Mesendoderm (in vitro differentiated cells): ENCODE measurements around the gene CKAP2L.

Experiments used
- DNase-seq: peaks from one replicate; pipeline ENCODE4 v3.0.0; 2013
- H2AK5ac ChIP-seq: 2 replicates; pipeline ENCODE4 v1.6.1; 2013; ENCODE audit warnings: low read length, inconsistent platforms
- H2BK120ac ChIP-seq: 2 replicates; pipeline ENCODE4 v1.6.1; 2013; ENCODE audit warnings: low read depth, mild to moderate bottlenecking, low read length, moderate library complexity, mixed read lengths
- H2BK15ac ChIP-seq: replicated peaks from 2 replicates; pipeline ENCODE4 v1.6.1; 2013; ENCODE audit warnings: low read depth, mild to moderate bottlenecking, moderate library complexity
- H2BK5ac ChIP-seq: 2 replicates; pipeline ENCODE4 v1.6.1; 2013; ENCODE audit warnings: low read length, inconsistent platforms
- H3K18ac ChIP-seq: 2 replicates; pipeline ENCODE4 v1.6.1; 2013; ENCODE audit warnings: mild to moderate bottlenecking, low read length, mixed read lengths
- H3K23ac ChIP-seq: one replicate; pipeline ENCODE4 v1.6.1; 2013; ENCODE audit warnings: low read length
- H3K27ac ChIP-seq: 2 replicates; pipeline ENCODE4 v1.5.1; 2013; ENCODE audit warnings: low read depth, mild to moderate bottlenecking, inconsistent platforms, low read length, moderate library complexity
- H3K27me3 ChIP-seq: 2 replicates; pipeline ENCODE4 v1.6.1; 2013; ENCODE audit warnings: low read length, control low read depth, mild to moderate bottlenecking, inconsistent platforms; ENCODE audit not compliant: insufficient read depth, poor library complexity
- H3K36me3 ChIP-seq: 2 replicates; pipeline ENCODE4 v1.6.1; 2013; ENCODE audit warnings: low read length, inconsistent platforms; ENCODE audit not compliant: control insufficient read depth, insufficient read depth
- H3K4ac ChIP-seq: one replicate; pipeline ENCODE4 v1.6.1; 2013; ENCODE audit warnings: low read depth, mild to moderate bottlenecking, low read length, moderate library complexity
- H3K4me1 ChIP-seq: 2 replicates; pipeline ENCODE4 v1.6.1; 2013; ENCODE audit warnings: low read depth, low read length, inconsistent platforms; ENCODE audit not compliant: control insufficient read depth
- H3K4me2 ChIP-seq: 2 replicates; pipeline ENCODE4 v1.6.1; 2013; ENCODE audit warnings: low read length
- H3K4me3 ChIP-seq: 2 replicates; pipeline ENCODE4 v1.5.1; 2013; ENCODE audit warnings: mild to moderate bottlenecking, low read length
- H3K56ac ChIP-seq: one replicate; pipeline ENCODE4 v1.6.1; 2013; ENCODE audit warnings: low read length
- H3K79me1 ChIP-seq: 2 replicates; pipeline ENCODE4 v1.6.1; 2013; ENCODE audit warnings: low read length, inconsistent platforms
- H3K79me2 ChIP-seq: 2 replicates; pipeline ENCODE4 v1.6.1; 2013; ENCODE audit warnings: mild to moderate bottlenecking, low read length; ENCODE audit not compliant: control insufficient read depth, insufficient read depth
- H3K9ac ChIP-seq: 2 replicates; pipeline ENCODE4 v1.6.1; 2013; ENCODE audit warnings: low read length, inconsistent platforms
- H4K5ac ChIP-seq: one replicate; pipeline ENCODE4 v1.6.1; 2013; ENCODE audit warnings: low read length
- H4K8ac ChIP-seq: one replicate; pipeline ENCODE4 v1.6.1; 2013; ENCODE audit warnings: low read depth, mild to moderate bottlenecking, control low read depth, low read length, moderate library complexity
- WGBS: extraction: QIAGEN DNeasy Blood & Tissue Kit; methylation state at CpG from one replicate; pipeline ENCODE4 v1.1.7; 2013; ENCODE audit warnings: low lambda C conversion rate, missing lambda C conversion rate; ENCODE audit not compliant: insufficient coverage; ENCODE audit errors: extremely low coverage; 5-methylcytosine and 5-hydroxymethylcytosine counted together

The CKAP2L gene

DNA sequence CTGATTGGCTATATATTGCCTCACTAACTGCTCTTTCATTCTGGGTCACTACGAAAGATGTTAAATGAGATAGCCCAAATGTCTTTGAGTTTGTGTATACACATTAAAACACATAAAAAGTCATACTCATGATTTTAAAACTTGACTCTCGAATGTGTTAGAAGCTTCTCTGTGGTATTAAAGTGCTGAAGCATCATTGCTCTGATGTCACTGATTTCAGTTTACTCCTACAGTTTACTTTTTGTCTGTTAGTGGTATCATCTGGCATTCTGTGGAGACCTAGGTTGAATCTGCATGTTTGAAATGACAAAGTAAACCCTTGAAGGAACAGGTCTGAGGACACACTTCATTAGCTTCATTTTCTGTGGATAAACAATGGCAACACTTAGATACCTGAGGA is 32.9 kb downstream of the CKAP2L start:
- Histone ChIP-seq H3K27me3 (no peaks in the 10 kb centered on the region), H3K36me3 (no peaks in the 10 kb centered on the region), H2BK120ac (no peak overlapping the region), H3K79me1 (no peaks in the 10 kb centered on the region), H3K9ac (no peak overlapping the region), H3K4me3 (no peak overlapping the region), H4K8ac (no peak overlapping the region), H3K79me2 (no peaks in the 10 kb centered on the region), H2AK5ac (no peak overlapping the region), H3K4me2 (no peak overlapping the region), H3K4me1 (no peaks in the 10 kb centered on the region), H3K18ac (no peak overlapping the region), H2BK15ac (no peak overlapping the region), H4K5ac (no peak overlapping the region), H3K56ac (no peak overlapping the region), H3K27ac (no peak overlapping the region), H3K23ac (no peak overlapping the region), H2BK5ac (no peak overlapping the region), H3K4ac (no peak overlapping the region)
- no CpG with 5 or more reads among the region's 2 CpGs for WGBS
- DNase-seq: no peak

DNA sequence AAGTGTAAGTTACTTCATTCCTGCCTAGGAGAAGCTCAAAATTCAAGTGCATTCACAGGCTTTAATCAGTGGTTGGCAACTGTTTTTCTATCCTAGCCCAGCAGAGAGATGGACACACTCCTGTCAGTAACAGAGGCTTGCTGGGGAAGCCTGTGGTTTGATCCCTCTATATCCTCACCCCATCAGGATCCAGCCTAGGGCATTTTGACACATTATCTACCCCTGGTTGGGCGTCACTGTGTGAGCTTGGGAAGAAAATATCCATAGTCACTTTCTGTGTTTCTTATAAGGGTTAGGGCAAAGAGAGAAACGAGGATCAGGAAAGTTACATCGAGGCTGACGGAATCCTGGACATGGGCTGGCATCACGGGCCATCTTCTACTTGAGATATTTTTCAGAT is 33.6 kb downstream of the CKAP2L start:
- no peak overlapping the region for H3K4me2 ChIP-seq
- no peaks in the 10 kb centered on the region for H3K79me2 ChIP-seq
- no peak overlapping the region for H4K8ac ChIP-seq
- H3K79me1 ChIP-seq: no peaks in the 10 kb centered on the region
- no peak overlapping the region for H2AK5ac ChIP-seq
- H3K27me3 ChIP-seq: no peaks in the 10 kb centered on the region
- no peaks in the 10 kb centered on the region for H3K36me3 ChIP-seq
- no peak overlapping the region for H2BK120ac ChIP-seq
- no peak overlapping the region for H3K4me3 ChIP-seq
- no peak overlapping the region for H3K9ac ChIP-seq
- no peak overlapping the region for H4K5ac ChIP-seq
- H3K4me1 ChIP-seq: no peaks in the 10 kb centered on the region
- WGBS: no CpG with 5 or more reads among the region's 5 CpGs
- H3K56ac ChIP-seq: no peak overlapping the region
- no peak overlapping the region for H3K18ac ChIP-seq
- DNase-seq: peak; percentile 37
- H3K23ac ChIP-seq: no peak overlapping the region
- no peak overlapping the region for H3K27ac ChIP-seq
- no peak overlapping the region for H3K4ac ChIP-seq
- no peak overlapping the region for H2BK5ac ChIP-seq
- no peak overlapping the region for H2BK15ac ChIP-seq

DNA sequence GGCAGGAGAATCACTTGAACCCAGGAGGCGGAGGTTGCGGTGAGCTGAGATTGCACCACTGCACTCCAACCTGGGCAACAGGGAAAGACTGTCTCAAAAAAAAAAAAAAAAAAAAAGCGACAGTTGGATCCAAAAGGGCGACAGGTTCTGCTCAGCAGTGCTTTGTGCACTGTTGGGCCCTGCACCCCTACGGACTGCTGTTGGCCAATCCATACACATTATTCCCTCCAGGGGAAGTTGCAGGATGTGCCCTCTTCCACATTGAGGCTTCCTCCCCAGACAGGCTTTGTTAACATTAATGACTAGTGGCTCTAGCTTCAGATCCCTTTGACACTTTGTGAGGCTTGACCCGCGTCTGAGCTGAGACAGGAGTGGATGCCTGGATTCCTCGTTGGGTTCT is 34.2 kb downstream of the CKAP2L start:
- no peaks in the 10 kb centered on the region for H3K79me2 ChIP-seq
- H3K9ac ChIP-seq: no peak overlapping the region
- no peak overlapping the region for H3K18ac ChIP-seq
- H4K8ac ChIP-seq: no peak overlapping the region
- no peaks in the 10 kb centered on the region for H3K79me1 ChIP-seq
- H3K4me2 ChIP-seq: no peak overlapping the region
- DNase-seq: no peak
- H3K4me3 ChIP-seq: no peak overlapping the region
- WGBS: no CpG with 5 or more reads among the region's 8 CpGs
- H3K23ac ChIP-seq: no peak overlapping the region
- no peak overlapping the region for H4K5ac ChIP-seq
- H3K27me3 ChIP-seq: no peaks in the 10 kb centered on the region
- H2BK120ac ChIP-seq: no peak overlapping the region
- no peak overlapping the region for H3K56ac ChIP-seq
- H3K4ac ChIP-seq: no peak overlapping the region
- H3K27ac ChIP-seq: no peak overlapping the region
- no peak overlapping the region for H2BK15ac ChIP-seq
- H2AK5ac ChIP-seq: no peak overlapping the region
- H3K36me3 ChIP-seq: no peaks in the 10 kb centered on the region
- H3K4me1 ChIP-seq: no peaks in the 10 kb centered on the region
- no peak overlapping the region for H2BK5ac ChIP-seq

DNA sequence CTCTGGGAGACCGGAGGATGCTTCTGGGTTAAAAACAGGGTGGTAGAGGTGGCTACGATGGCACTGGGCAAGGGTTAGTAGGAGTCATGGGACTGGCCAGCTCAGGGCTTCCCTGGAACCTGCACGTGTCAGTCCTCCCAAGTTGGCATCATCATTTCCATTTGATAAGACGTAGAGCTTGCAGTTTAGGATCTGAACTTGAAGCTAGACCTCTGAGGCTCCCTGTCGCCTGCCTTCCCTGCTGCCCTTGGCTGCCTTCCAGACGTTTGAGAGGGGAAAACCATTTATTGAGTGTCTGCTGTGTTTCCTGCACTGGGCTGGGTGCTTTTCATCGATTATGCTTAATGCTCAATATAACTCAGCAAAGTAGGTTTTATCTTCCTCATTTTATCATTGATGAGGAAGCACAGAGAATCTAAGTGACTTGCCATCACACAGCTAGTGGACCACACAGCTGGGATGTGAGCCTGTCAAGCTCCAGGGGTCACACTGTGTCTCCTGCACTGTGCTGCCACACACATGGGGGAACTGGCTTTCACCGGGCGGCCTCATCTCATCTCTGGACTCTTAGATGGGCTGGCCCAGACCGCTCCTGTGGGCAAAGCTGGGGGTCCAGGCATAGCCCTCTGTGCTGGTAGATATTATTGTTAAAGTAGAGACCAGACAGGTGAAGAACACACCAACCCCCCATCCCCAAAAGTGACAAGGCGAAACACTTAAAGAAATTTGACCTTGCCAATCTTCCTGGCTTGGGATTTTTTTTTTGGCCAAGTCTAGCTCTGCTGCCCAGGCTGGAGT is 35.8 kb downstream of the CKAP2L start:
- no peaks in the 10 kb centered on the region for H3K4me1 ChIP-seq
- no peaks in the 10 kb centered on the region for H3K79me2 ChIP-seq
- H2AK5ac ChIP-seq: no peak overlapping the region
- no peak overlapping the region for H3K23ac ChIP-seq
- no peak overlapping the region for H3K9ac ChIP-seq
- H3K4ac ChIP-seq: no peak overlapping the region
- H3K27me3 ChIP-seq: no peaks in the 10 kb centered on the region
- H3K79me1 ChIP-seq: no peaks in the 10 kb centered on the region
- no peak overlapping the region for H2BK5ac ChIP-seq
- WGBS: no CpG with 5 or more reads among the region's 11 CpGs
- no peak overlapping the region for H3K4me3 ChIP-seq
- H3K18ac ChIP-seq: no peak overlapping the region
- H2BK15ac ChIP-seq: no peak overlapping the region
- no peaks in the 10 kb centered on the region for H3K36me3 ChIP-seq
- DNase-seq: no peak
- H3K4me2 ChIP-seq: no peak overlapping the region
- no peak overlapping the region for H3K27ac ChIP-seq
- H3K56ac ChIP-seq: no peak overlapping the region
- H2BK120ac ChIP-seq: no peak overlapping the region
- no peak overlapping the region for H4K5ac ChIP-seq
- H4K8ac ChIP-seq: no peak overlapping the region

DNA sequence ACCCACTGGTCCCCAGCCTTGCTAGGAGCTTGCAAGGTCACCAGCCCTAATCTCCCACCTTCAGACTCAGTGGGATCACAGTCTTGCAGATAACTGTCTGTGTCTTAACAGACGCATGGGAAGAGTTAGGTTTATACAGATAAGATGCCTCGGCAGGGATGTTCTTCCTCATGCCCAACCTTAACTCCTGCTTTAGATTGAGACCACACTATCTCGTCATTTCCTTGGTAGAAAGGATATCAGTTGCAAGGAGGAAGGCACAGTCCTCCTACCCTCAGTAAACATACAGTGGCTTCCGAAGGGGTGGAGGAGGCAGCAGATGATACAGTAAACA is 36.4 kb downstream of the CKAP2L start:
- Histone ChIP-seq H2BK120ac (no peak overlapping the region), H3K4ac (no peak overlapping the region), H3K79me1 (no peaks in the 10 kb centered on the region), H3K4me2 (no peak overlapping the region), H3K36me3 (no peaks in the 10 kb centered on the region), H3K4me1 (no peaks in the 10 kb centered on the region), H3K18ac (no peak overlapping the region), H3K79me2 (no peaks in the 10 kb centered on the region), H4K5ac (no peak overlapping the region), H3K23ac (no peak overlapping the region), H3K27ac (no peak overlapping the region), H4K8ac (no peak overlapping the region), H2BK15ac (no peak overlapping the region), H3K56ac (no peak overlapping the region), H2AK5ac (no peak overlapping the region), H3K4me3 (no peak overlapping the region), H3K9ac (no peak overlapping the region), H3K27me3 (no peaks in the 10 kb centered on the region), H2BK5ac (no peak overlapping the region)
- no CpG with 5 or more reads among the region's 4 CpGs for WGBS
- DNase-seq: peak; percentile 75
